ENCODE measurements around the gene PDK4.
"Not testable (repeated sequence)": the region's sequence is repeated elsewhere in the genome, so short reads cannot be mapped to it uniquely, and the experiment has no call there.

Gene PDK4

DNA sequence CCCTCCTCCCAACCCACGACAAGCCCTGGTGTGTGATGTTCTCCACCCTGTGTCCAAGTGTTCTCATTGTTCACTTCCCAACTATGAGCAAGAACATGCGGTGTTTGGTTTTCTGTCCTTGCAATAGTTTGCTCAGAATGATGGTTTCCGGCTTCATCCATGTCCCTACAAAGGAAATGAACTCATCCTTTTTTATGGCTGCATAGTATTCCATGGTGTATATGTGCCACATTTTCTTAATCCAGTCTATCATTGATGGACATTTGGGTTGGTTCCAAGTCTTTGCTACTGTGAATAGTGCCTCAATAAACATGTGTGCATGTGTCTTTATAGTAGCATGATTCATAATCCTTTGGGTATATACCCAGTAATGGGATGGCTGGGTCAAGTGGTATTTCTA lies 8.5 kb upstream of the PDK4 start:
- DNase-seq (ENCODE audit: low spot score): not testable (repeated sequence)

GRCh38 chr7:95604397-95604796 lies 8.1 kb upstream of the PDK4 start:
- DNase-seq (ENCODE audit: low spot score): not testable (repeated sequence)

- DNase-seq (ENCODE audit: low spot score): no peak
These were observed 6.1 kb upstream of the PDK4 start for GRCh38 chr7:95602421-95602820.

DNA sequence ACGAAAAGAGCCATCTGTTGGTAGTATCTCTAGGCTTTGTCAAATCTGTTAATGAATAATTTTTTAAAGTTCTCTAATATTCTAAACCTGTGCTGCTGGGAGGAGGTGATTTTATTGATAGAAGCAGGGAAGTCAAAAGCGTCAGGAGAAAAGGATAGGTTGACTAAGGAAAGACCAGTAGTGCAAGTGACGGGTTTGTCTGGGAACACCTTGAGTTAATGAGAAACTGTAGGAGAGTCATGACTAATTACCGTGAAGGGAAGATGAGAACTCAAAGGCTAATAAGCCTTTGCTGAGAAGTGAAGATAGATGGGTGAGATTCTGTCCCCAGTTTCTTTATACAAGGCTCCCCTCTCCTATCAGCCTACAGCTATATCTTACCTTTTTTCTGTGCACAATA lies 5.0 kb upstream of the PDK4 start:
- DNase-seq (ENCODE audit: low spot score): no peak

DNA sequence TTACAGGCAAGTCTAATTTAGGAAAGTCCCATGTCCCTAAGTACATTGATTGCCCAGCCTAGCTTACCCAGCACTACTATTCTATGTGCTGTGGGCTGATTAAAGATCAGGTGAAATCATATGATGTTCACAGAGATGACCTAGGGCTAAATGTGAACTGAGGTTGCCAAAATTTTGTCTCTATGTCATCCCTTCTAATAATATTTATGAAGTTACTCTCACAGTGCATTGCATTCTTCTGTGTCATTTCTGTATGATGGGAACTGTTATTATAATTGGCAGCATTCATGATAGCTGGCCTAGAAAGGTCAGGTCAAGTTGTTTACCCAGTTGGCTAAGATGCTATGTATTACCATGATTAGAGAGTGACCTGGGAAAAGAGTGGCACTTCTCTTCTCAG lies 2.8 kb upstream of the PDK4 start:
- no peak for DNase-seq (ENCODE audit: low spot score)

- DNase-seq (ENCODE audit: low spot score): no peak
These were observed 2.2 kb upstream of the PDK4 start for GRCh38 chr7:95598511-95598910.

DNA sequence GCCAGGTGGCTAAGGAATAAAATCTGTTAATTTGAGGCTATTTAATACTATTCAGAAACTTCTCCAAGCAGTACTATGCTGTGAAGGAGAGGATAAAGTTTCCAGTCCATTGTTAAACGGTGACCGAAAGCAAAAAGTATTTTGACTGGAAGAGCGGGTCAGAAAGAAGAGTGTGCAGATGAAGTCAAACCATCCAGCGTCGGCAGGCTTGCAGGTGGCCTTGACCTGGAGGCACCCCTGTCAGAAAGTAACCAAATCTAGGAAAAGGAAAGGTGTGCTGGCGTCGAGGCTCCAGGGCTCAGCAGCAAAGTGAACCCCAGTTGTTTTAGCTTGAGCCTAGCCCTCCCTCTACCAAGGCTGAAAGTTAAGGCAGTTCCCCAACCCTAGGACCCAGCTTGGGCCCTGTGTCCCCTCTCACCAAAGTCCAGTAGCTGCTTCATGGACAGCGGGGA lies 544 bp downstream of the PDK4 start:
- DNase-seq (ENCODE audit: low spot score): peak; percentile 10

DNA sequence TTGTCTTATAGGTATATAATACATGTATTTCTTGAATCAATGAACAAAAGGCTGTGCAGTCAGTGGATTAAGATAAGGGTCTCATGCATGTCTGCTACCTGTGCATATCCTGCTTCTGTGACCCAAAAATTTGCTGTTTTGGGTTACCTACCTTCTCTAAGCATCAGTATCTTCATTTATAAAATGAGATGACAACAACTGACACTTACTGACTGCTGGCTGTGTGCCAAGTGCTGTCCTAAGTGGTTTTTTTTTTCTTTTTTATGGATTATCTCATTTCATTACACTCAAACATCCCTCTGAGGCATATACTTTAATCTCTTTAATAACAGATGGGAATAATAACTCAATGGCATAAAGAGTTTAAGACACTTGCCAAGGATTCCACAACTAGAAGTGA lies 2.1 kb downstream of the PDK4 start:
- no peak for DNase-seq (ENCODE audit: low spot score)

GRCh38 chr7:95593343-95593742 lies 3.0 kb downstream of the PDK4 start:
- DNase-seq (ENCODE audit: low spot score): no peak

DNA sequence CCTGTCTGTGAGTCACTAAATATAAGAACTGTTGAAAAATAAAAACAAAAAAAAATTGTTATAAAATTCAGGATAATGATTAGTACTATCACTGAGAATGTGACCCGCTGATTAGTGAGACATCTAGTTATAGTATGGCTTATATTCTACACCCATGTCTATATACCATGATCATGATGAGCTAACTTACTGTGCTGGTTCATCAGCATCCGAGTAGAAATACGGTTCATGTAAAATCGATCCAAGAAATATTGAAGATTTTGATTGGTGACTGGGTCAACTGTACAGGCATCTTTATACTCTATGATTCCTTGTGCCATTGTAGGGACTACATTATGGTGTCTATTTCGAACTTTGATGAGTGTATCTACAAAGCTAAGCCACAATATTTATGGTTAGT lies 3.7 kb downstream of the PDK4 start:
- no peak for DNase-seq (ENCODE audit: low spot score)

DNA sequence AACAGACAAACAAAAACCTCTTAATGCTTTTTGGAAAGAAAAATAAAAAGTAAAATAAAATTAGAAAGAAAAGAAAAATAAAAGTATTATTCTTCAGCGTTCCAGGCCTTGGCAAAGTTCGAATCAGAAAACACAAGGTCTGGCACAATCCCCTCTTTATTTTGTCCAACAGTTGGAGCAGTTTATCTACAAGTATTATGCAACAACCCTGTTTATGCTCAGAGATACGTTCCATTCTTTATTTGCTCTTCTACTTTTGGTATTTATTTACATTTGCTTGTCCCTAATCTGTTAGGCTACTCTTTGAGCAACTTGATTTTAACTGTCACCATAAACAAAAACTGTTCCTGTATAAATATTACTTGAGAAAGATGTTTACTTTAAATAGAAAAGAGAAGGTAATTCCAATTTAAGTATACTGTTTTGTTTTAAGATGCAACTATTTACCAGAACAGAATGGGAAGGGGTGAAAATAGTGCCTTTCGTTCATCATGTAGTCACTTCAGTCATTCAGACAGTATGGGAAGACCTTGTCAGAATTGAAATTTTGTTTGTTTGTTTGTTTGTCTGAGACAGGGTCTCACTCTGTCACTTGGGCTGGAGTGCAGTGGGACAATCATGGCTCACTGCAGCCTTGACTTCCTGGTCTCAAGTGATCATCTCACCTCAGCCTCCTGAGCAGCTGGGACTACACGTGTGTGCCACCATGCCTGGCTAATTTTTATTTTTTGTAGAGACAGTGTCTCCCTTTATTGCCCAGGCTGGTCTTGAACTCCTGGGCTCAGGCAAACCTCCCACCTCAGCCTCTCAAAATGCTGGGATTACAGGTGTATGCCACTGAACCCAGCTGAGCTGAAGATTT lies 5.7 kb downstream of the PDK4 start:
- DNase-seq (ENCODE audit: low spot score): no peak

- DNase-seq (ENCODE audit: low spot score): no peak
These were observed 6.5 kb downstream of the PDK4 start for GRCh38 chr7:95589766-95590165.

- DNase-seq (ENCODE audit: low spot score): no peak
These were observed 7.3 kb downstream of the PDK4 start for GRCh38 chr7:95589031-95589430.

DNA sequence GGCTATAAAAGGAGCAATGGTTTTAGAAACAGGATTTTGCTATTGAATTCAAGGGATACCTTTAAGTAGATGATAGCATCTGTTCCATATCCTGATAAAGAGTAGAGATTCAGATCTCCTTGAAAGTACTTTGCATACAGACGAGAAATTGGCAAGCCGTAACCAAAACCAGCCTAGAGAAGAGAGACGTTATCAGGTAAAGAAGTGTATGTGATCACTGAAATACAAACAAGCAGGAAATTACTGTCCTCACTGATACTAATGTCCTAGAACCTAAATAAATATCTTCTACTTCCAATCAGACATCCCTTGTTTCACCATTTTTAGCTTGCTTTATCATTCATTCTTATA lies 9.4 kb downstream of the PDK4 start:
- DNase-seq (ENCODE audit: low spot score): no peak

DNA sequence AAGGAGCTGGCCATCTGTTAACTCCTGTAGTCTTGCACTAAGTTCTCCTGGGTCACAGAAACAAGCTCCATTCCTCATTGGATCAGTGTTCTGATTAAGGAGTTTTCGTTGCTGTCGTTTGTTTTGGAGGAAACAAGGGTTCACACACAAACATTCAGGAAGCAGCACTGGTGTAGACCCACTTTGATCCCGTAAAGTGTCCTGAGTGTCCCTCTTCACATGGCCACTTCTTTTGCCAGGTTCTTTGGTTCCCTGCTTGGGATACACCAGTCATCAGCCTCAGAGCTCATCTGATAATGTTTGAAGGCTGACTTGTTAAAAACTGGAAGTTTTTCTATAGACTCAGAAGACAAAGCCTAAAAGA lies 10.9 kb downstream of the PDK4 start:
- no peak for DNase-seq (ENCODE audit: low spot score)

DNA sequence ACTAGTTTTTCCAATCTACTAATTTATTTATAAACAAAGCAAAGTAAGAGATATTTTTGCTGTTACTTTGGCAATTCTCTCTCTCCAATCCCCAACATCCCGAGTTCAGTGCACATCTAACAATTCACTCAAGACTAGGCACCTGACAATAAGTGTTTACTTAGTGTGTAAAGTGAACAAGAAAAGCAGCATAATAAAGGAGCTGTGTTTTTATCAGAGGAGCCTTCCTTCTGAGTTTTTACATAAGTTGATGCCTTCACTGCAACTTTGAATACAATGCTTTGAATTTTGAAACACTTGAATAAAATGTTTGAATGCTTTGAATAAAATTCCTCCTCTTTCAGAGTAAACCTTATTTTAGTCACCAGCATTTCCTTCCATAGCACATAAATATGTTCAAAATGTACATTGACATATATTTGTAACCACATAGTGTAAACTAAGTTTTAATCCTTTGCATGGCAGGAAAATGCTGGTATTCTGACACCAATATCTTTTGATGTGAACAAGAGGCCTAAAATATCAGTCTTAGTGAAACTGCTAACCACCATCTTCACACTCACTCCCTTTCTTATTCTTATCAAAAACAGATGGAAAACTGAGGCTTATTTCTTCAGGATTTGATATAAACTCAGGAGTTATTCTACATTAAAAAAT lies 11.4 kb downstream of the PDK4 start:
- no peak for DNase-seq (ENCODE audit: low spot score)

DNA sequence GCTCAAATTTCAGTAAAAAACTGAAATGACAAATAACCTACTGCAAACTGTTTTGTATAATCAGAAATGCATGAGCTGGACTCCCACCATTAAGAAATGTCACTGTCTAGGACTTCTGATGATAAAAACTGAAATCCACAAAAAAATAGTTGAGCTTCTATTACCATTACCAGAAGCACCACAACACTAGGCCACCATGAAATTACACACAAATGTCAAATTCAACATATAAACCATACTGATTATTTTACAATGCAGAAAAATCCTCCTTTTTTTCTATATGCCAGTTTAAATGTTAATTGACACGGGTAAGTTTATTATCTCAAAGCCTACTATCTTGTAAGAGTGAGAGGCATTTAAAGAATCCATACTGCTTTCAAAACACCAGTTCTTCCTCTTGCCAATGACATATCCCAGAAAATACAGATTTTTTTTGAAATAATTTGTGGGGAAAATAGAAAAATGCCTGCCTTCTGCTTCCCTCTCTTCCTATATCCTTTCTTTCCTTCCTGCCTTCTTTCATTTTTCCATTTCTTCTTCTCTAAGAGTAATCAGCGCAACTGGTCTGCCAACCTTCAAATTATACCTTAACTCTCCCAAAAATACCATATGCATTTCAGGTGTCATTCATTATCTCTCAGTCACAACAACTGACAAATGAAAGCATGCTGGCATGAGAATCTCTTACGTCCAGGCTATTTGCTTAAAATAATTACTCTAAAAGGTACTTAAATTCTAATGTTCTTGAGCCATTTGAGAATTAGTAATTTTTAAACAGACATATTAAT lies 12.3 kb downstream of the PDK4 start:
- DNase-seq (ENCODE audit: low spot score): no peak

- DNase-seq (ENCODE audit: low spot score): no peak
These were observed 13.6 kb downstream of the PDK4 start for GRCh38 chr7:95582578-95583293.

- no peak for DNase-seq (ENCODE audit: low spot score)
These were observed 14.8 kb downstream of the PDK4 start for GRCh38 chr7:95581467-95581866.

DNA sequence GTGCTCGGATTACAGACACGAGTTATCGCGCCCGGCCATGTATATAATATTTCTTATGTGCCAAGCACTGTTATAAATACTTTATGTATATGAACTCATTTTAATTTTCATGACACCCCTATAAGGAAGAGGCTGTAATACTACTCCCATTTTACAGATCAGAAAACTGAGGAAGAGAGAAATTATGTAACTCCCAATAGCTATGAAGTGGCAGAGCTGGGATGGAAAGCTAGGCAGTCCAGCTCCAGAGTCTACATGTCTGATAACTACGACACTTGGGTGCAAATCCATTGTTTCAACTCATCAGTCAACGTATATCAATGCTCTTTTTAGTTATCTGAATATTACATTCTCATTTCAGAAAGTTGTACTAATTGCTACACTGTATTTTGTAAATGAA lies 17.0 kb downstream of the PDK4 start:
- no peak for DNase-seq (ENCODE audit: low spot score)

- no peak for DNase-seq (ENCODE audit: low spot score)
These were observed 17.9 kb downstream of the PDK4 start for GRCh38 chr7:95578299-95578855.

DNA sequence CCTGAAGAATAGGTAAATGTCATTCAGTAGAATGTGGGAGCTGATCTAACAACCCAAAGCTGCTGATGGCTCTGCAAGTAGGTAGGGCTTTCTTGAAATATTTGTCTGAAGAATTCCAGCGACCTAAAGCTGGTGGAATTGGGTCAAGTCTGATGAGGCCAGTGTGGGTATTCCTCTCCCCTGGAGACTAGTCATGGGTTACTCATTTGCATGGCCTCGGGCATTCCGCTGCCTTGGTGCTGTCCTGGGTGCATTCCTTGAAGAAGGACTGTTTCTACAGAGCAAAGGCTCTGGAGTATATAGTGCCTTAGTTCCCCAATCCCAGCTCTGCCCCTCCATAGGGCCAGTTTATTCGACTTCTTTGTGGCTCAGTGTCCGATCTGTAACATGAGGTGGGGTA lies 19.2 kb downstream of the PDK4 start:
- DNase-seq (ENCODE audit: low spot score): peak; percentile 5
